GM19193 (cell line): ENCODE data around the gene DCBLD1.

Source experiments
- POLR2A ChIP-seq: IDR thresholded peaks from 4 replicates; pipeline ENCODE4 v1.6.1; 2011; ENCODE audit not compliant: insufficient read depth, insufficient read length; ENCODE audit errors: extremely low read depth

The DCBLD1 gene

DNA sequence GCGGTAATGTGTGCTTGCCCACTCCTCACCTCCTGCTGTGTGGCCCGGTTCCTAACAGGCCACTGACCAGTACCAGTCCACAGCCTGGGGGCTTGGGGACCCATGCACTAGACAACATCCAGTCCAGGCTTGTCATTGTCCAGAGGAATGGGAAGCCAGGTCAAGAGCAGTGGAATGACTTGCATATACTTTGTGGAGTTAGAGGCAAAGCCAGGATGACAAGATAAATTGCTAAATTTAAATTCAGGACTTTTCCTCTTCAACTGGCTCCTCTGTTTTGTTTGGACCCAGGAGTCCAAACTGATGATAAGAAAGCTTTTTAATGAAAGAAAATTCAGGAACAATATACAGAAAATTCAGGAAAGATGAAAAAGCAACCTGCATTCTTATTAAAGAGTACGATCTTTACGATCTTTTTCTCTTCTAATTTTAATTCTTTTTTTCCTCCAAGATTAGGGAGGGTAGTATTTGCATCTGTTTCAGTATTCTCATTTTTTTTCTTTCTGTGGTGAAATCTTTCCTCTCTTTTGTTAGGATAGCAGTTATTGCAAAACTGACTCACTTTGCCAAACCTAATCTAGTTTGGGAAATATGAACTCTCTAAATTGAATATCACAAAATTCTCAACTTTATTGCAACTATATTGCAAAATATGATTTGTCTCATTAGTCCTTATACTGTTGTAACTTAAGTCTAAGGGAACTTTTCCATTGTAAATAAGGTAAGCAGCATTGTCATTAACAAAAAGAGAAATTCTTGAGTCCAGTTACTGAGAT, 48.2 kb downstream of the DCBLD1 start:
- TF ChIP-seq POLR2A: no peak

DNA sequence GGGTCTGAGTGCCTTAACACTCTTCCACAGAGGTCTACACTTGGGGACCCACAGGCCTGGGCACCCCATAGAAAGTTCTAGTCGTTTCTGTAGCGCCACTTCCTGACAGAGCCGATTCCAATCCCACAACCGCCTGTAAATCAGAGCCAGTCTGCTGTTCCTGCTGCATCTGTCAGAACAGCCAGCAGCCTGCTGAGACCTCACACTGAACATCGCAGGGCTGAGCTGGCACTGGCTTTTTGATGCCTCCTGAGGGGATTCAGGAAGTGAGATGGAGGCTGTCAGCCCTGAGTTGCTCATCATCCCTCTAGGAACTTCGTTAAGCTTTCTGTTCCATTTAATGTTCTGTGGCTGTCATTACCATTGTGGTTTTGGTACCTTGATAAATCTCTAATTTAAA, 48.9 kb downstream of the DCBLD1 start:
- TF ChIP-seq POLR2A: no peak

DNA sequence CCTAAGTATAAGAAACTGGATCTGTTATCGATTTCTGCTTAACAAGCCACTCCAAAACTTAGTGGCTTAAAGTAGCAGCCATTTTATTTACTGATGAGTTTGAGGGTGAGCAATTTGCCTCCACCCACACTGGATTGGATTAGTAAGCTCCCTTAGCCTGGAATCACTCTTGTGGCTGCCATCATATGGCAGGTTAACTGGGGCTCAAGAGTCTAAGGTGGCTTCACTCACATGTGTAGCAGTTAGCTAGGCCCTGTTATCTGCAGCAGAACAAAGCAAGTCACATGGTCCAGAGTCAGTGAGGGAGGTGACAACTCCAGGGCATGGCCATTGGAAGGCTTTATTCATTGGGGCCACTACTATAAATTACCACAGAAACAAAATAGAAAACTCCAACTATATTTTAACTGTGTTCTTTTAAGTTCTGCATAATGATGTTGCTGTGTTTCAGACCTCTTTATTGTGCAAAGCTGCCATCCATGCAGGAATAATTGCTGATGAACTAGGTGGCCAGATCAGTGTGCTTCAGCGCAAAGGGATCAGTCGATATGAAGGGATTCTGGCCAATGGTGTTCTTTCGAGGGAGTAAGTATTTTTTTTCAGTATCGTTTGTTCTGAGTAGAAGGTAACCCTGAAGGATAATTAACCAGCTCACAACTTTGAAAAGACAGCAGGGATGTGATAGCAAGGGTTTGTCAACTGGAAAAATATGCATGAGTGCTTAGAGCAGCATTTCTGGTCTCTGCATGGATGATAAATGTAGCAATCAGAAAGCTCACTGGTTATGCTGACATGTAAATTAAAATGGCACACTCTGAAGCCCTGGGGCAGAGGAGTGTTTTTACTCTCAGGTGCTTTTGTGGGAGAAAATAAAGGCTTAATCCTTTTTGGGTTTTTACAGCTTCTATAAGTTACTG, 49.6 kb downstream of the DCBLD1 start:
- no peak for TF ChIP-seq POLR2A

DNA sequence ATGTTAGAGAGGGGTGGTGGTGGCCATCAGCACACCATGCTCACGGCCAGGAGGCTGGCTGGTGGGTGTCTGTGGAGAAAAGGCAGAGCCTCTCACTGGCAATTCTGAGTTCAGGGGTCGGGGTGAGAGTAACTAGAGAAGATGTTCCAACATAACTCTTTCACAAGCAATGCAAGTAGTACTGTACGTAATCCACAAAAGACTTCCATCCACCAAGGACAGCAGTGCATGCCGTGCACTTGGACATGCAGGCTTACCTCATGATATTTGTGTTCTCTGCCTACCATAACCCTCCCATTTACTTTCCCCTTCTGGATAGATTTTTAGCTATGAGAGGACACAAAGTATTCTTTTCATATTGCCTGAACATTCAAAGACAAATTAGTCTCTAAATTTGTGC, 51.3 kb downstream of the DCBLD1 start:
- TF ChIP-seq POLR2A: no peak

DNA sequence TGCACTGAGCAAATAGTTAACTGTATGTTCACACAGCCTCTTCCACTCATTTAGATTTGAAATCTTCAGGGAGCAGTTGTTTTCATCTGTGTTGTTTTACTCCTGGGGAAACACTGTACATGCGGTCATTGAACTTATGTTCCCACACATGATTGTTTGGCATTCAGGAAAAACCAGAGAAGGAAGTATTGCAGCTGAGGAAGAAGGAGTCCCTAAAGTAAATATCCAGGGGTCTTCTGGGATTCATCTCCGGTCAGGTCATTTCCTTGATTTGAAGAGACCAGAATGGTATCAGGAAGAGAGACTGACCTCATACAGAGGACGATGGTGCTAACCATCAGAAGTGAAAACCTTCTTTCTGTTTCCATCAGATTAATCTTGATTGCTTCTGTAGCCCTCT, 52.5 kb downstream of the DCBLD1 start:
- no peak for TF ChIP-seq POLR2A

DNA sequence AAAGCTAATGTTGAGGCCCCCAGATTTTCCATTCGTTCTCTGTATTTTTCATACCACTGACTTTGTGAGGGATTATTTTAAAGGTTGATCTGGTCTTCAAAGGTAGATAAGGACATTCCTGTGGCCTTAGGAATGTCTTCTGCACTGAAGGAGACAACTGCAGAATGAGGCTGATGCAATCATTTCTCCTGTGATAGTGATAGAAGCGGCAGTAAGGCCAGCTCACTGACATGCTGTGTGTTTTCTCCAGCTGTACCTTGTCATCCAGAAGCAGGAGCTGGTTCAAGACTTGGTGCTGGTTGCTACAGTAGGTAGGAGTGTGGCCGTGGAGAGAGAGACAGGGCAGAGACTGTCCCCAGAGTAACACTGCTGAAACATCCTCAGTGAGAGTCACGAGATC, 53.8 kb downstream of the DCBLD1 start:
- TF ChIP-seq POLR2A: no peak

DNA sequence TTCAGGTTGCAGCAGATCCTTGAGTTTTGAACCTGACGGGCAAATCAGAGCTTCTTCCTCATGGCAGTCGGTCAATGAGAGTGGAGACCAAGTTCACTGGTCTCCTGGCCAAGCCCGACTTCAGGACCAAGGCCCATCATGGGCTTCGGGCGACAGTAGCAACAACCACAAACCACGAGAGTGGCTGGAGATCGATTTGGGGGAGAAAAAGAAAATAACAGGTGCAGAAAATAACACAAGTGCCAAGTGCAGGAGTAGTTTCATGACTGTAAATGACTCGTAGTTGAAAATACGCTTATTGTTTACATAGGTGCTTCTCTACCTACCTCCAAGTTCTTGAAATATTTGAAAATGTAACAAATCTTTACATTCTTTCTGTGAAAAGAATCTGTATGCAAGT, 56.1 kb downstream of the DCBLD1 start:
- TF ChIP-seq POLR2A: no peak

DNA sequence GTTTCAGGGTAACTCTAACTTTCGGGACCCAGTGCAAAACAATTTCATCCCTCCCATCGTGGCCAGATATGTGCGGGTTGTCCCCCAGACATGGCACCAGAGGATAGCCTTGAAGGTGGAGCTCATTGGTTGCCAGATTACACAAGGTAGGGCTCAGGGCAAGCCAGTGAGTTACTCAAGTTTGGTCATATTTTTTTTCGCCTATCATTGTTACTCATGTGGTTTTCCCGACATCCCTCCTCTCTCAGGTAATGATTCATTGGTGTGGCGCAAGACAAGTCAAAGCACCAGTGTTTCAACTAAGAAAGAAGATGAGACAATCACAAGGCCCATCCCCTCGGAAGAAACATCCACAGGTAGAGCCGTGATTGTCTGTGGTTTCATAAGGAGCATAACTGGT, 58.2 kb downstream of the DCBLD1 start:
- TF ChIP-seq POLR2A: no peak

DNA sequence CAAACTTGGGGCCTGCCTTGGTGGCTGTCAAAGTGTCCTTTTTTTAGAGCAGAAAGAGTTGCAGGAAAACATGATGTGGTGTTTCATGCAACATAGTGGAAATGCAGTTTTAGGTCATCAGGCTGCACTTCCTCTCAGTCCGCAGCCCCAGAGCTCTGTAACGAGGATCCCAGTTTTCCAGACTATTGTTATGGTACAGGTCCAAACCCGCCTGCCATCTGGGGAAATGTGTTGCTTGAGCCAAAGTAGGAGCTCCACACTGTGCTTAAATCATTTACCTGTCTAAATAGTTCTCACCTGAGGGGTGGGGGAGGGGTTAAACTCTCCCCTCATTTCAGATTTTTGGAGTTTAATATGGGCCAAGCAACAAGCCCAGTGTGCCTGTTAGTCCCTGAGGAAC, 60.0 kb downstream of the DCBLD1 start:
- TF ChIP-seq POLR2A: no peak

DNA sequence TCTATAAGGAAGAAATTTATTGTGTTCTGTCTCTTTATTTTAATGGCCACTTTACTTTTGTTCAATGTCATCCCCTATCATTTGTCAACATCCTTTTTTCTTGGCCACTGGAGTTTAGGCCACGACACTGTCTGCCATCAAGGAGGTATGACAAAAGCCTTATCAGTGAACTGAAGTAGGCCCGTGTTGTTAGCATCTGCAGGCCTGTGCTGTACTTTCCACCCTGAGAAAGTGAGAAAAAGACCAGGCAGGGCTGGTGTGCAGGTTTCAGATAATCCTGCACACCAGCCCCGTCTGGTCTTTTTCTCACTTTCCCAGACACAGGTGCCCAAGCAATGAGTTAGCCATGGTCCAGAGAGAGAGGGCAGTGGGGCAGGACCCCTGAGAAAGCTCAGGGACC, 62.2 kb downstream of the DCBLD1 start:
- no peak for TF ChIP-seq POLR2A

DNA sequence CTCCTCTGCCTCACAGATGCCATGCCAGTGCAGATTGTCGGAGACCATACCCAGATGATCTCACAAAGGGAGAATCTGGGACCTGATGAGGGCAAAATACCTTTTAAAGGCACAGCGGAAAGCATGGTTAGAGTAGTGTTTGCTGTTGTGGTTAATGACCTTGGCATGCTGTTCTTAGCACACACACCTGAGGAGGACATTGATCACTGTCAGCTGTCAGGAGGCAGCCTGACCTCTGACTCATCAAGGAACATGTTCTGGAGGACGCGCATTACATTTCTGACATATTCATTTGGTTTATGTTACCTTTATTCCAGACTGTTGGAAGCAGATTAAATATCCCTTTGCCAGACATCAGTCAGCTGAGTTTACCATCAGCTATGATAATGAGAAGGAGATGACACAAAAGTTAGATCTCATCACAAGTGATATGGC, 62.7 kb downstream of the DCBLD1 start:
- TF ChIP-seq POLR2A: no peak

DNA sequence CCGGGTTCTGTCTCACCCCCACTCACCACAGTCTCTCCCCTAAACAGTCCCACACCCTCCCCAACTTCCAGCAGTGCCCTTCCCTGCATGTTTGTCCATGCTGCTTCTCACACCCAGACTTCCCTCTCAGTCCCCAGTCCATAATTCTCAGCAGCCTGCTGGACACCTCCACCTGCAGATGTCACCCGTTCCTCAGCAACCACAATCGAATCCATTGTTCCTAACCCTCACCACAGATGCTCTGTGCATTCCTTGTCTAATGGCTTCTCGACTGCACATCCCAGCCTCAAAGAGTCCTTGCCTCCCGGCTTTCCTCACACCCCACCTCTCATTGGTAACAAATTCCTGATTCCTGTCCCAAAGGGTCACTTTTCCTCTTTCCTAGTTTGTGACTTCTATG, 64.2 kb downstream of the DCBLD1 start:
- TF ChIP-seq POLR2A: no peak

DNA sequence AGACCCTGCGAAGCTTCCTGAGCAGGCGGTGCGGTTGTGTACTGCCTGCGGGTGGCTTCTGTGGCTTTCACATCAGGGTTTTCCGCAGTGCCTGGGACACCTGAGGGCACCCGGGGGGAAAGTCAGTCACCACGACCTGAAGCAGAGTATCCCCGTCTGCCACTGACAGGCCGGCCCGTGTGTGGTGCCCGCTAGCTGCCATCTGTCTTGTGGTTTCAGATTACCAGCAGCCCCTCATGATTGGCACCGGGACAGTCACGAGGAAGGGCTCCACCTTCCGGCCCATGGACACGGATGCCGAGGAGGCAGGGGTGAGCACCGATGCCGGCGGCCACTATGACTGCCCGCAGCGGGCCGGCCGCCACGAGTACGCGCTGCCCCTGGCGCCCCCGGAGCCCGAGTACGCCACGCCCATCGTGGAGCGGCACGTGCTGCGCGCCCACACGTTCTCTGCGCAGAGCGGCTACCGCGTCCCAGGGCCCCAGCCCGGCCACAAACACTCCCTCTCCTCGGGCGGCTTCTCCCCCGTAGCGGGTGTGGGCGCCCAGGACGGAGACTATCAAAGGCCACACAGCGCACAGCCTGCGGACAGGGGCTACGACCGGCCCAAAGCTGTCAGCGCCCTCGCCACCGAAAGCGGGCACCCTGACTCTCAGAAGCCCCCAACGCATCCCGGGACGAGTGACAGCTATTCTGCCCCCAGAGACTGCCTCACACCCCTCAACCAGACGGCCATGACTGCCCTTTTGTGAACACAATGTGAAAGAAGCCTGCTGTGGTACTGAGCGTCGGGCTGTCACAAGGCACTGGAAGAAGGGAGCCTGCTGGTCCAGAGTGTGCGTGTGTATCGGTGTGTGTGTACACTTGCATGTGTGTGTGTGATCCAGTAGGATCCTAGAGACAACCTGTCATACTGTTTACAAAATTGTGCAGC, 65.5 kb downstream of the DCBLD1 start:
- TF ChIP-seq POLR2A: no peak

DNA sequence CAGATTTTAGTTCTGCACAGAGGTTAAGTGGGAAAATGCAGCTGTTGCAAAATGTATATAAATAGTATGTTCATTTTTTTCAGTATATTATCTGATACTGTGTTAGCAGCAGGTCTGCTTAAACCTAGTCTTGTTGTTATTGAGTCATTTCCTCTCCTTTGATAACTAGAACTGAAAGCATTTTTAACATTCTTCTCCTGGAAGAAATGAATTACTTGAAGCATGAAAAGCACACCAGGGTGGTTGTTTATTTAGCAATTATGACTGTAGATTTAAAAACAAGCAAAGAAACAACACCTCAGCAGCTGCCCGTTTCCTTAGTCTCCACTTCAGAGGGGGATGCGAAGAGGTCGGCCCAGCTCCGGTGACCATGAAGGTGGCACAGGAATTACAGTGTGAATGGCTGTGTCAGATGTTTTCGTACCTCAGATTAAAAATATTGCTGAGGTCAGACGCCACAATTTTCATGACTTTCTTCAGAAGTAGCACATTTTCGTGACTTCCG, 66.4 kb downstream of the DCBLD1 start:
- TF ChIP-seq POLR2A: no peak

DNA sequence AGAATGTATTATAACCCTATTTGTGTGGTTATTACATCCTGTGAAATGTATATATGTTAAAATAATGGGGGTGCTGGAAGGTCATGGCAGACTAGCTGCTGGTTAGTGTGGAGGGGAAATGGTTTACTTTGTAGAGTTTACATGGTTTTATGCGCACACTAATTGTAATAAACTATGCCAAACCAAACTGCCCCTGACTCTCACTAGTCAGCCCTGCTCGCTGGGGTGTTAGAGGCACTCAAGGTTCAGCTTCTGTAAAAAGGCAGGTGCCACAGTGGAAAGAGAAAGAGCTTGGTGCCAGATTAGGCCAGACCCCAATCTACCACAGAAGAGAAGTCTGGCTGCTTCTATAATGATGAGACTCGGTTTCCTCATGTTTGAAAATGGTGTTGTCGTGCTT, 67.1 kb downstream of the DCBLD1 start:
- no peak for TF ChIP-seq POLR2A
